Aorta (tissue), 5 donors: ENCODE data around the gene FCHSD2. TPM values are rescaled to one million over a fixed set of nuclear protein-coding genes. Genes with fewer than 3 reads are reported as not detected.

Source experiments
- ATAC-seq: fragments of 200-7000 bp; cut with Tn5 transposase; one replicate; pipeline ENCODE4 v1.9.1; 2022; ENCODE audit warnings: moderate library complexity; ENCODE audit not compliant: low FRiP score
- DNase-seq, 2 donors: peaks; one replicate each; pipeline ENCODE4 v3.0.0-alpha.2; 2020
- H3K27ac ChIP-seq, 2 donors: one replicate each; pipeline ENCODE4 v1.5.1; 2013; ENCODE audit warnings: low read length in 2 of 2, mild to moderate bottlenecking in 2 of 2, moderate library complexity in 2 of 2, control low read depth in 1 of 2, inconsistent platforms in 1 of 2, low read depth in 1 of 2
- H3K27me3 ChIP-seq, 2 donors: one replicate each; pipeline ENCODE4 v1.6.1; 2013; ENCODE audit warnings: control low read depth in 1 of 2, low read length in 1 of 2, mild to moderate bottlenecking in 1 of 2, moderate library complexity in 1 of 2; ENCODE audit not compliant: insufficient read depth in 2 of 2, control insufficient read depth in 1 of 2
- H3K36me3 ChIP-seq, 2 donors: one replicate each; pipeline ENCODE4 v1.6.1; 2013; ENCODE audit warnings: control low read depth in 1 of 2, low read length in 1 of 2, mild to moderate bottlenecking in 1 of 2; ENCODE audit not compliant: insufficient read depth in 2 of 2, control insufficient read depth in 1 of 2
- H3K4me1 ChIP-seq, 2 donors: one replicate each; pipeline ENCODE4 v1.6.1; 2013; ENCODE audit warnings: low read length in 2 of 2, control low read depth in 1 of 2, mild to moderate bottlenecking in 1 of 2, moderate library complexity in 1 of 2; ENCODE audit not compliant: insufficient read depth in 2 of 2, control insufficient read depth in 1 of 2
- H3K4me3 ChIP-seq, 2 donors: one replicate each; pipeline ENCODE4 v1.5.1; 2013; ENCODE audit warnings: low read length in 2 of 2, control low read depth in 1 of 2, mild to moderate bottlenecking in 1 of 2
- H3K9me3 ChIP-seq: one replicate; pipeline ENCODE4 v1.6.1; 2013; ENCODE audit warnings: mild to moderate bottlenecking, low read length; ENCODE audit not compliant: control insufficient read depth
- WGBS, 2 donors: extraction: QIAGEN DNeasy Blood & Tissue Kit; methylation state at CpG; one replicate each; pipeline ENCODE4 v1.1.7; 2013; 5-methylcytosine and 5-hydroxymethylcytosine counted together
- intact Hi-C, 2 donors: fragments of 100-400 bp; cut with DNase I; formaldehyde crosslinking; loops; one replicate each; pipeline versions ENCODE4 v1.14.2 to v1.15.0; 2022
- polyA plus RNA-seq, 2 donors: library from polyadenylated mRNA; stranded (reverse); fragments of 200-250 nt; gene quantifications; one replicate each; pipeline ENCODE4 v1.2.3, GENCODE V29; 2013
- total RNA-seq, 2 donors: library from RNA; stranded (reverse); fragmentation: NEBNext Ultra II Directional; extraction: Animal tissue kit (Norgen Biotek cat#: 25700); gene quantifications; one replicate each; pipeline ENCODE4 v1.2.1, GENCODE V29; 2021
- donor health status: healthy with polysubstance abuse.
- donor health status: Bipolar disorder and iron deficiency.
- donor health status: DM: no; HTN: no; CAD: no.
- donor health status: DM: no; HTN: no; CAD: no.
- donor health status: DM: yes; HTN: yes; CAD: no.

The FCHSD2 gene
- total and polyA plus RNA-seq, 4 donors = 34.4 to 107 (median 62.2) TPM

DNA sequence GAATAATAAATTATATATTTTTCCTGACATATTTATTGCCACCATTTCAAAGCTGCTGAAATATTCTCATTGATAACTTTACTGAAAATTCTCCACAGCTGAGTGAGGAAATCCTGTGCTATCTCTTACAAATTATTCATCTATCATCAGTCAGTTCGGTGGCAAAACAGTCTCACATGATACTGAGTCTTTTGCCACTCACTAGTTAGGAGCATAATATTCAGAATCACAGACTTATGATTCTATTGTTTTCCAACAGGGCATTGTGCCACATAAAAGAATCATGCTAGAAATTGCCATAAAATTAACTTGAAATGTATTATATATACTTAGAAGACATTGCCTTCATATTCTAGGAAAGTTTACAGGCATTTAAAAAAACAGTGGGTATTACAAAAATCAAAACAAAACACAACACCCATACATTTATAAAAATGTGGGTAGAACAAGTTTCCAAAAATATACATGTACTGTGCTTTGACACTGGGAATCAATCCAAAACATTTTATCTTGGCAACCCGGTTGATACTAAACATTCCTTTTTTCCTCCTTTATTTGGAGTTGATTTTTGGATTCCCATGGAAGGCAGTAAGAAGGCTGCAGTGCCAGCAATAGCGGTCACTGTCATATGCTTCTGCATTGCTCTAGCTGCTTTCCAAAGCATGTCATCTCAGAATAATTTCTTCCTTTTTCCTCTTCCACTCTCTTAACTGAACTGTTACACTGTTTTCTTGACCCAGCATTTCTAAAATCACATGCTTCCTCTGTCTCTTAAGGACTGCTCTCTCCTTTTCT lies 285.4 kb downstream of the FCHSD2 start:
- intact Hi-C loops = no loop called here
- Histone ChIP-seq H3K4me1 (peaks cover 0 to 3% of the 10 kb centered on the region in 2 donors), H3K4me3 (no peak overlapping the region), H3K27me3 (no peaks in the 10 kb centered on the region), H3K9me3 (no peaks in the 10 kb centered on the region), H3K36me3 (no peaks in the 10 kb centered on the region), H3K27ac (peak overlapping the region in 1 of 2 donors; percentile 57)
- ATAC-seq = peak; percentile 63
- DNase-seq = peak in 1 of 2 donors; percentile 41
- WGBS, 2 donors = 1 to 3% methylated on average over 3 of the region's 3 CpGs

- Histone ChIP-seq H3K9me3 (no peaks in the 10 kb centered on the region), H3K27ac (peak overlapping the region in 1 of 2 donors; percentile 36), H3K4me1 (peaks cover 0 to 3% of the 10 kb centered on the region in 2 donors), H3K4me3 (no peak overlapping the region), H3K36me3 (no peaks in the 10 kb centered on the region), H3K27me3 (no peaks in the 10 kb centered on the region)
- 20 to 30% methylated on average over 3 of the region's 3 CpGs for WGBS, 2 donors
- intact Hi-C loops = no loop called here
- ATAC-seq = peak; percentile 79
- DNase-seq = peak in 1 of 2 donors; percentile 33
Measured at GRCh38 chr11:72856065-72856464, 286.1 kb downstream of the FCHSD2 start.

GRCh38 chr11:72851726-72852125 lies 290.4 kb downstream of the FCHSD2 start:
- Histone ChIP-seq H3K27me3 (no peaks in the 10 kb centered on the region), H3K9me3 (no peaks in the 10 kb centered on the region), H3K27ac (no peak overlapping the region), H3K4me1 (no peaks in the 10 kb centered on the region), H3K36me3 (peaks cover 0 to 3% of the 10 kb centered on the region in 2 donors), H3K4me3 (no peak overlapping the region)
- no peak for DNase-seq
- ATAC-seq = no peak
- WGBS, 2 donors = 87 to 89% methylated on average over 4 of the region's 4 CpGs
- intact Hi-C loops = no loop called here

- intact Hi-C loops = no loop called here
Measured at GRCh38 chr11:72850832-72851231, 291.3 kb downstream of the FCHSD2 start.

DNA sequence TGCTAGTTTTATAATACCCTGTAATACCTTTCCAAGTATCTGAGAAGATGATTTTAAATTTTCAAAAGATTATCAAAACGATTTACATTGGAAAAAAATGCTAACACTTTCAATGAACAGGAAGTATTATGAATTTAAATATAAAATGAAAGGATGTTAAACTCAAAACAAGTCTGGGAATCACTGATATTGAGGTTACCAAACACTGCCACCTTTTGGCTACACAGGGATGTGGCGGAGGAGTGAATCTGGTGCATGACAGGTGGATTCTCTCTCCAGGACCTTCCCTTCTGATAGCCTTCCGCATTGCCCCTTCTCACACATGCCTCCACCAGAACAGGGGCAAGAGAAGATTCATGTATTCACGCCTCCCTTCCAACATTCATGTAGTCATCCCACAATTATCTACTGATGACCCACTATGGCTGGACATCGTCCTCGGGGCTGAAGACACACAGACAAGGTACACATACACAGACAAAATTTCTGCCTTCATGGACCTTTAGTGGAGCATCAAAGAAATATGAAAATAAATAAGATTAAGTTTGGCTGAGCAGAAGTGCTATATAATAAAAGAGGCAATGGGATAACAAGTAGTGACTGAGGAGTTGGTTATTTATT lies 293.2 kb downstream of the FCHSD2 start:
- Histone ChIP-seq H3K36me3 (peaks cover 0 to 3% of the 10 kb centered on the region in 2 donors), H3K9me3 (no peaks in the 10 kb centered on the region), H3K4me1 (peaks cover 0 to 2% of the 10 kb centered on the region in 2 donors), H3K4me3 (no peak overlapping the region), H3K27ac (no peak overlapping the region), H3K27me3 (no peaks in the 10 kb centered on the region)
- WGBS, 2 donors = 60 to 67% methylated on average over 6 of the region's 6 CpGs
- intact Hi-C loops = no loop called here
- ATAC-seq (peak; percentile 72), DNase-seq (peak in 1 of 2 donors; percentile 24)

More at GRCh38 chr11:72850832-72851231, 291.3 kb downstream of the FCHSD2 start:
- Histone ChIP-seq H3K36me3 (peaks cover 0 to 3% of the 10 kb centered on the region in 2 donors), H3K9me3 (no peaks in the 10 kb centered on the region), H3K4me1 (no peaks in the 10 kb centered on the region), H3K27ac (no peak overlapping the region), H3K4me3 (no peak overlapping the region), H3K27me3 (no peaks in the 10 kb centered on the region)
- ATAC-seq = no peak
- DNase-seq = no peak
- WGBS, 2 donors = 84% methylated on average over 3 of the region's 3 CpGs

DNA sequence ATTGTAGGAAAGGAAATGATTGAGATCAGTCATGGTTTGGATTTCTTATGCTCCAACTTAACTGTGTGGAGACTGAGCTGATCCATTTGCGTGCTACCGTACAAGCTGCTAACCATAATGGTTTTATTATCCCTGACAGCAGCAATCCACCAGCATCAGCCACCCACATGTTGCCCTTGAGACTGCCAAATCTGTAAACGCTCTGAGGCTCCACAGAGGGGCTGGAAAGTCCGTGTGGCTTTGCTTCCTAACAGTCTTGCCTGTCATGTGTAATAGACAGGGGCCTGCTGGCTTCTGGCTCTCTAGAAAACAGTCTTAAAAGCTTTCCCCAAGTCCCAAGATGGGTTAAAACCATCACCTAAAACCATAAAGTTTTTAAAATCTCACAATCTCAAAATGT lies 297.8 kb downstream of the FCHSD2 start:
- peaks cover 5 to 8% of the 10 kb centered on the region in 2 donors for H3K36me3 ChIP-seq
- H3K9me3 ChIP-seq = no peaks in the 10 kb centered on the region
- DNase-seq (peak in 1 of 2 donors; percentile 26), ATAC-seq (no peak)
- intact Hi-C loops = no loop called here
- WGBS, 2 donors = 20 to 29% methylated on average over 4 of the region's 4 CpGs
- no peaks in the 10 kb centered on the region for H3K27me3 ChIP-seq
- H3K4me1 ChIP-seq = peaks cover 0 to 2% of the 10 kb centered on the region in 2 donors
- H3K27ac ChIP-seq = peak overlapping the region in 1 of 2 donors; percentile 31
- H3K4me3 ChIP-seq = no peak overlapping the region

GRCh38 chr11:72842653-72843330 lies 299.3 kb downstream of the FCHSD2 start:
- Histone ChIP-seq H3K4me3 (no peak overlapping the region), H3K27ac (no peak overlapping the region), H3K36me3 (peaks cover 5 to 8% of the 10 kb centered on the region in 2 donors), H3K9me3 (no peaks in the 10 kb centered on the region), H3K27me3 (no peaks in the 10 kb centered on the region), H3K4me1 (peaks cover 0 to 2% of the 10 kb centered on the region in 2 donors)
- no peak for DNase-seq
- WGBS, 2 donors = 88 to 89% methylated on average over 14 of the region's 14 CpGs
- intact Hi-C loops = no loop called here
- ATAC-seq = no peak

DNA sequence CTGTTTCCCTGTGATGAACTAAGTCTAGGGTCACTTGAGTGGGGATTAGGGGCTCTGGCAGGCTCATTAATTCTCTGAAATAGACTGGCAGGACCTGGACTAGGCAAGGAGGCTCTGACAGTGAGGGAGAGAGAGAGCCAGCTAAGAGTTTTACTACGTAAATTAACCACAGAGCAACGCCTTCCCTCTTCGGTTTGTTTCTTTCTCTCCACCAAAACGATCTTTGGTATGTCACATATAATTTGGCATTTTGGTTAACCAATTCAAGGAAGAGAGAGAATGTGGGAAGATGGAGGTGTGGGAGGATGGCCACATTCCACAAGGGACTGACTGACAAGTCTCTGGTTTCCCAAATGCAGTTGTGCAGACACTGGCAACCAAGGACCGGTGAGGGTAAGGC lies 300.0 kb downstream of the FCHSD2 start:
- Histone ChIP-seq H3K4me3 (no peak overlapping the region), H3K4me1 (peaks cover 0 to 2% of the 10 kb centered on the region in 2 donors), H3K9me3 (no peaks in the 10 kb centered on the region), H3K27me3 (no peaks in the 10 kb centered on the region), H3K27ac (no peak overlapping the region), H3K36me3 (peaks cover 3 to 8% of the 10 kb centered on the region in 2 donors)
- no peak for ATAC-seq
- intact Hi-C loops = no loop called here
- WGBS, 2 donors = 78 to 83% methylated on average over 5 of the region's 5 CpGs
- DNase-seq = no peak
